GM12801 (cell line): ENCODE data around the gene KIF2A.

Experiments used
- TF ChIP-seq, protein P1 (sequence below): IDR thresholded peaks from one replicate; pipeline ENCODE4 v1.5.1; 2011; ENCODE audit warnings: control low read depth; ENCODE audit not compliant: insufficient read length; ENCODE audit errors: extremely low read depth

Gene KIF2A

DNA sequence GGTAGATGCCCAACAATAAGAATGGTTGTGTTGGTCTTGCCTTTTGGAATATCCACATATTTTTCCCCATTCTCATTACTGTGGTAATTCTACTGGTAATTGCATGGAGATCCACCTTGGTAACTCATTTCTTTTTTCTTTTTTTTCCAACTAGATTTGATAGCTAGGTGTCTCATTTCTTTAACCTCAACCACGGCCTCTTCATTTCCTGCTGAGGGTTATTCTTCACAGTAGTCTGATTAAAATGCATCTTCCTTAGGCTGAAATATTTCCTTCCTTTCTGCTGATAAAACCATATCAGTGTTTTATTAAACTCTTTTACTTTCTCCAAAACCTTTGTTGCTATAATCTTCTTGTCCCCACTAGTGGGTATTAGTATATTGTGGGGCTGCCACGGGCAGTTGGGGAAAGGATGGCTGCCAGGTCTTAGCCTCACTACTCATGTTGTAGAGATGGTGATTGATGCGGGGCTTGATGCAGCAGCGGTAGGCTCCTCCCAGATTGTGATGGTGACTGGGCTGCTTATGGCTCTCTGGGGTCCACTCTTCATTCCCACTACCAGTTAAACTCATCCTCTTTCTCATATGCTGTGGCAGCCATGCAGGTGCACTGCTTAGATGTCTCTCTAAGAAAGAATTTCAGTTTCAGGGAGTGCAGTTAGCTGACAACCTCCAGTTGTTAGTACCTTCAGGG lies 35.9 kb downstream of the KIF2A start:
- TF ChIP-seq, protein P1, sequence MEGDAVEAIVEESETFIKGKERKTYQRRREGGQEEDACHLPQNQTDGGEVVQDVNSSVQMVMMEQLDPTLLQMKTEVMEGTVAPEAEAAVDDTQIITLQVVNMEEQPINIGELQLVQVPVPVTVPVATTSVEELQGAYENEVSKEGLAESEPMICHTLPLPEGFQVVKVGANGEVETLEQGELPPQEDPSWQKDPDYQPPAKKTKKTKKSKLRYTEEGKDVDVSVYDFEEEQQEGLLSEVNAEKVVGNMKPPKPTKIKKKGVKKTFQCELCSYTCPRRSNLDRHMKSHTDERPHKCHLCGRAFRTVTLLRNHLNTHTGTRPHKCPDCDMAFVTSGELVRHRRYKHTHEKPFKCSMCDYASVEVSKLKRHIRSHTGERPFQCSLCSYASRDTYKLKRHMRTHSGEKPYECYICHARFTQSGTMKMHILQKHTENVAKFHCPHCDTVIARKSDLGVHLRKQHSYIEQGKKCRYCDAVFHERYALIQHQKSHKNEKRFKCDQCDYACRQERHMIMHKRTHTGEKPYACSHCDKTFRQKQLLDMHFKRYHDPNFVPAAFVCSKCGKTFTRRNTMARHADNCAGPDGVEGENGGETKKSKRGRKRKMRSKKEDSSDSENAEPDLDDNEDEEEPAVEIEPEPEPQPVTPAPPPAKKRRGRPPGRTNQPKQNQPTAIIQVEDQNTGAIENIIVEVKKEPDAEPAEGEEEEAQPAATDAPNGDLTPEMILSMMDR = no peak

- TF ChIP-seq, protein P1 = no peak
These were observed 36.5 kb downstream of the KIF2A start for GRCh38 chr5:62342476-62342837.

DNA sequence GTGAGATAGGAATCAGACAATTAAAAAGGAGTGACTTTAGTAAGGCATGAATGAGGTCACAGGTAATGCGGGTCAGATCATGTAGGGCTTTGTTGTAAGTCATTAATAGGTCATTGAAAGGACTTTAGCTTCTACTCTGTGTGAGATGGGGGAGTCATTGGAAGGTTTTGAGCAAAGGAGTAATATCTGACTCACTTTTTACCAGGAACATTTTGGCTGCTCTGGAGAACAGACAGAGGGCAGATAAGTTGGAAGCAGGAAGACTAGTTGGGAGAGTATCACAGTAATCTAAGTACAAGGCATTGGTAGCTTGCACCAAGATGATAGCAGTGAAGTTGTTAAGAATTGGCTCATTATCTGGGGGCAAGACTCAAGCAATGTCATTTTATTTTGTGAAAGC lies 37.4 kb downstream of the KIF2A start:
- TF ChIP-seq, protein P1 = no peak

- TF ChIP-seq, protein P1 = no peak
These were observed 40.7 kb downstream of the KIF2A start for GRCh38 chr5:62346748-62347147.

GRCh38 chr5:62347928-62348327 lies 41.9 kb downstream of the KIF2A start:
- TF ChIP-seq, protein P1 = no peak

- TF ChIP-seq, protein P1 = no peak
These were observed 42.9 kb downstream of the KIF2A start for GRCh38 chr5:62348723-62349481.

DNA sequence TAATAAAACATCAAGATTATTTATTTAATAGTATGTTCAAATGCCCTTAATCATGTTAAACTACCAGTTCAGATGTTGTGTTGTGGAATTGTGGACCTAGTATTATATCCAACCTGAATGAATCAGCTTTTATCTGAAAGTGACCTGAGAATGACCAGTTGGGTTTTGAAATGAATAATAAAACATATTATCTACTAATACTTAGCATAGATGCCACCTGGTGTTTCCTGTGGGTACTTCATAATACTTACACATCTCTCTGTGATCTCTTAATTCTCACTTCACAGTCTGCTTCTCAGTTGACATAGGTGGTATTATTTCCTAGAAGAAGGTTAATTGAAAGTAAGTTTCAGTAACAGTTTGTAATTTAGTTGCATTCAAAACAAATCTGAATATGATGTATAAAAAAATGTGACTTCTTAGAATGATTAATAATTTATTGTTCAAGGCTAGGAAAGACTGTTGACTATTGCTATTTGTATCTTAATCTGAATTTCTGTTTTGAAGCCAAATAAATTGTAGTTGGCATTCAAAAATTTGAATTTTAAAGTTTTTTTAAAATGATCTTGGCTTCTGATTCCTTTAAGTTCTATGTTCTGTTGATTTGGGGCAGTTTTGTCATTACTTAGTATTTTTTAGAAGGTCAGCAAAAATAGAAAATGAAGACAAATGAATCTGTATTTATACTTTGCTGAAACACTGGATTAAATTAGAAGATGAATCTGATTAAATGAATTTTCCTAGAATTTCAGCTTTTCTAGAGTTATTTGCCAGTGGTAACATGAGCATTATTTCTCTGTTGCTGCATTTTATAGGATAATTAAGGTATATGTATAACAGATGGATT lies 48.2 kb downstream of the KIF2A start:
- TF ChIP-seq, protein P1 = no peak
